SK-N-SH (cell line): ENCODE data around the gene SUPT5H. TPM values are rescaled to one million over a fixed set of nuclear protein-coding genes. Genes with fewer than 3 reads are reported as not detected.

Experiments used
- CTCF ChIA-PET: fragments of 300-600, 350-600 bp; formaldehyde crosslinking; extraction: SDS; loops from one replicate; lab custom pipeline; 2021; lab: Yijun Ruan, JAX
- POLR2A ChIA-PET: fragments of 350-600 bp; sonication (Branson Sonifier 250); formaldehyde crosslinking; extraction: SDS; loops from one replicate; lab custom pipeline; 2020; ENCODE audit warnings: antibody characterized with exemption, inconsistent platforms; lab: Yijun Ruan, JAX
- DNase-seq: peaks from one replicate; pipeline ENCODE4 v3.0.0; 2012
- H2AFZ ChIP-seq: fragments of 200-600 bp; sonication (generic); 2 replicates; pipeline ENCODE4 v1.8.1; 2016; ENCODE audit warnings: antibody characterized with exemption, mild to moderate bottlenecking, low read depth
- H3F3A ChIP-seq: fragments of 200-600 bp; sonication (generic); replicated peaks from 2 replicates; pipeline ENCODE3; 2016; ENCODE audit warnings: antibody characterized with exemption, mild to moderate bottlenecking; ENCODE audit not compliant: insufficient read depth
- H3K27ac ChIP-seq, 2 experiments: fragments of 200-500 bp in 1 of 2; fragments of 200-600 bp in 1 of 2; sonication (Bioruptor generic) in 1 of 2; sonication (generic), shearing (Covaris generic) in 1 of 2; 2 replicates each; pipeline versions ENCODE4 v1.5.1 to v1.6.1; 2014 to 2016; ENCODE audit warnings: low read depth in 2 of 2, inconsistent platforms in 1 of 2, low read length in 1 of 2, mild to moderate bottlenecking in 1 of 2, mixed read lengths in 1 of 2
- H3K27me3 ChIP-seq: fragments of 200-600 bp; sonication (generic), shearing (Covaris generic); 2 replicates; pipeline ENCODE4 v1.6.1; 2016; ENCODE audit warnings: mixed run types; ENCODE audit not compliant: insufficient read depth
- H3K36me3 ChIP-seq, 2 experiments: fragments of 200-500 bp in 1 of 2; fragments of 200-600 bp in 1 of 2; sonication (Bioruptor generic) in 1 of 2; sonication (generic) in 1 of 2; replicated peaks in 1 of 2; 2 replicates each; pipeline versions ENCODE3 to v1.5.1; 2014 to 2016; ENCODE audit warnings: low read length in 1 of 2, mild to moderate bottlenecking in 1 of 2; ENCODE audit not compliant: insufficient read depth in 2 of 2, control insufficient read depth in 1 of 2
- H3K4me1 ChIP-seq, 2 experiments: fragments of 200-500 bp in 1 of 2; fragments of 200-600 bp in 1 of 2; sonication (Bioruptor generic) in 1 of 2; sonication (generic), shearing (Covaris generic) in 1 of 2; 2 replicates each; pipeline versions ENCODE4 v1.5.1 to v1.6.1; 2014 to 2016; ENCODE audit warnings: low read depth in 1 of 2, low read length in 1 of 2, mixed run types in 1 of 2; ENCODE audit not compliant: insufficient read depth in 2 of 2, control insufficient read depth in 1 of 2
- H3K4me2 ChIP-seq: fragments of 200-600 bp; sonication (generic), shearing (Covaris generic); 2 replicates; pipeline ENCODE4 v1.6.1; 2017; ENCODE audit warnings: mixed run types
- H3K4me3 ChIP-seq, 2 experiments: fragments of 200-500 bp in 1 of 2; fragments of 200-600 bp in 1 of 2; sonication (Bioruptor generic) in 1 of 2; sonication (generic), shearing (Covaris generic) in 1 of 2; 2 replicates each; pipeline versions ENCODE4 v1.5.1 to v1.8.1; 2014 to 2016; ENCODE audit warnings: low read depth in 2 of 2, inconsistent platforms in 1 of 2, low read length in 1 of 2, mild to moderate bottlenecking in 1 of 2, mixed read lengths in 1 of 2, moderate library complexity in 1 of 2
- H3K79me2 ChIP-seq: fragments of 200-600 bp; sonication (generic); 2 replicates; pipeline ENCODE4 v1.8.1; 2017; ENCODE audit warnings: mild to moderate bottlenecking; ENCODE audit not compliant: insufficient read depth
- H3K9ac ChIP-seq: fragments of 200-600 bp; sonication (generic); 2 replicates; pipeline ENCODE4 v1.6.1; 2017; ENCODE audit warnings: mixed run types
- H3K9me2 ChIP-seq: fragments of 200-600 bp; sonication (generic); 2 replicates; pipeline ENCODE4 v1.6.1; 2017; ENCODE audit warnings: mixed run types
- H3K9me3 ChIP-seq: fragments of 200-600 bp; sonication (generic); 2 replicates; pipeline ENCODE4 v1.6.1; 2017; ENCODE audit warnings: mixed run types, mild to moderate bottlenecking, moderate library complexity
- H4K20me1 ChIP-seq: fragments of 200-600 bp; sonication (generic); 2 replicates; pipeline ENCODE4 v1.6.1; 2017; ENCODE audit warnings: mild to moderate bottlenecking, mixed run types; ENCODE audit not compliant: insufficient read depth
- EP300 ChIP-seq, 2 experiments: IDR thresholded peaks; 2 replicates each; pipeline versions ENCODE4 v1.4.0 to v1.6.1; 2012; ENCODE audit warnings: borderline replicate concordance in 1 of 2, low read depth in 1 of 2, low read length in 1 of 2
- FOSL2 ChIP-seq: IDR thresholded peaks from 2 replicates; pipeline ENCODE4 v1.4.0; 2012; ENCODE audit warnings: low read depth, mild to moderate bottlenecking, moderate library complexity, borderline replicate concordance
- GABPA ChIP-seq: IDR thresholded peaks from 2 replicates; pipeline ENCODE4 v1.4.0; 2012; ENCODE audit warnings: low read depth, mild to moderate bottlenecking
- GATA2 ChIP-seq: sonication (generic); formaldehyde crosslinking; IDR thresholded peaks from 2 replicates; pipeline ENCODE4 v1.5.0; 2020; ENCODE audit warnings: mild to moderate bottlenecking, missing genetic modification reagents
- MEF2A ChIP-seq: IDR thresholded peaks from 2 replicates; pipeline ENCODE4 v1.4.0; 2012; ENCODE audit warnings: low read depth, borderline replicate concordance
- MXI1 ChIP-seq: IDR thresholded peaks from 2 replicates; pipeline ENCODE4 v1.6.1; 2012; ENCODE audit warnings: mild to moderate bottlenecking, low read depth, low read length, improper control_type of control experiment
- NFIC ChIP-seq: IDR thresholded peaks from 2 replicates; pipeline ENCODE4 v1.4.0; 2012; ENCODE audit warnings: borderline replicate concordance
- POLR2AphosphoS5 ChIP-seq: IDR thresholded peaks from 2 replicates; pipeline ENCODE4 v1.6.1; 2012; ENCODE audit warnings: low read depth, low read length
- RFX5 ChIP-seq: IDR thresholded peaks from 2 replicates; pipeline ENCODE4 v1.6.1; 2012; ENCODE audit warnings: mild to moderate bottlenecking, improper control_type of control experiment, low read length
- TAF1 ChIP-seq: IDR thresholded peaks from 2 replicates; pipeline ENCODE4 v1.6.1; 2012; ENCODE audit warnings: low read depth, mild to moderate bottlenecking, low read length, moderate library complexity, borderline replicate concordance
- TCF12 ChIP-seq: IDR thresholded peaks from 2 replicates; pipeline ENCODE4 v1.4.0; 2012
- TEAD4 ChIP-seq: IDR thresholded peaks from 2 replicates; pipeline ENCODE4 v1.4.0; 2012; ENCODE audit warnings: mild to moderate bottlenecking, borderline replicate concordance; ENCODE audit not compliant: insufficient read depth
- WGBS: methylation state at CpG from one replicate; pipeline ENCODE4 v1.1.6; 2017; ENCODE audit warnings: low lambda C conversion rate; 5-methylcytosine and 5-hydroxymethylcytosine counted together
- polyA plus RNA-seq, 3 experiments: library from polyadenylated mRNA; depleted of rRNA; stranded (reverse); fragments of >200 nt; gene quantifications; 2 replicates each; pipeline ENCODE4 v1.2.3, GENCODE V29; 2012
- TF ChIP-seq, protein P1 (sequence below): fragments of 150-350 bp; IDR thresholded peaks from 2 replicates; pipeline ENCODE4 v1.6.1; 2017; ENCODE audit warnings: antibody characterized with exemption, low read length, low read depth, borderline replicate concordance
- TF ChIP-seq, protein P2 (sequence below): IDR thresholded peaks from 2 replicates; pipeline ENCODE4; 2012
- TF ChIP-seq, protein P3 (sequence below): fragments of 150-350 bp; IDR thresholded peaks from 2 replicates; pipeline ENCODE4 v1.6.1; 2016; ENCODE audit warnings: mild to moderate bottlenecking, low read depth, low read length
- TF ChIP-seq, protein P4 (sequence below): IDR thresholded peaks from 2 replicates; pipeline ENCODE4 v1.4.0; 2012; ENCODE audit warnings: low read depth, borderline replicate concordance

The SUPT5H gene
- polyA plus RNA-seq, 1 of the 3 experiments (the other 2 are of a cell fraction) = 137 TPM

DNA sequence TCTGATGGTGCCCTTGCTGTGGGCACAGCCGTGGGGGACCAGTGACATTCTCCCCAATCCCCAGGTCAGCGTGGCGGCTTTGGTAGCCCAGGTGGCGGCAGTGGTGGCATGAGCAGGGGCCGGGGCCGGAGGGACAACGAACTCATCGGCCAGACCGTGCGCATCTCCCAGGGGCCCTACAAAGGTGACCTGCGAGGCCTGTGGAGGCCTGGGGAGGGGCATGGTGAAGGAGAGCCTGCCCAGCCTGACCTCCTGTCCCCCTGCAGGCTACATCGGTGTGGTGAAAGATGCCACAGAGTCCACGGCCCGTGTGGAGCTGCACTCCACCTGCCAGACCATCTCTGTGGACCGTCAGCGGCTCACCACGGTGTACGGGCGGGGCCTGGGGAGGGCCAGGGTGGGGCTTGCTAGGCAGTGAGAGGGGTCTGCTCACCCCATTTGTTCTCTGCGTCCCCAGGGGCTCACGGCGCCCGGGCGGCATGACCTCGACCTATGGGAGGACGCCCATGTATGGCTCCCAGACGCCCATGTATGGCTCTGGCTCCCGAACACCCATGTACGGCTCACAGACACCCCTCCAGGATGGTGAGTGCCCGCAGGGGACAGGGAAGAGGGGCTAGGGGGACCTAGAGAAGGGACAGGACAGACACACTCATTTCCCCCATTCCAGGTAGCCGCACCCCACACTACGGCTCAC lies 27.5 kb downstream of the SUPT5H start:
- POLR2A ChIA-PET = no interaction called here
- WGBS = 94% methylated on average over 13 of the region's 32 CpGs
- DNase-seq = no peak
- Histone ChIP-seq H4K20me1 (no peaks in the 10 kb centered on the region), H3K4me3 (no peak overlapping the region), H2AFZ (no peak overlapping the region), H3K9me2 (no peaks in the 10 kb centered on the region), H3K36me3 (peaks cover 13 to 72% of the 10 kb centered on the region in 2 experiments), H3F3A (peaks cover 7% of the 10 kb centered on the region), H3K9me3 (no peaks in the 10 kb centered on the region), H3K27ac (no peak overlapping the region), H3K27me3 (no peaks in the 10 kb centered on the region), H3K4me1 (no peaks in the 10 kb centered on the region), H3K9ac (no peak overlapping the region), H3K79me2 (no peaks in the 10 kb centered on the region), H3K4me2 (no peak overlapping the region)
- no peak for TF ChIP-seq MEF2A
- TF ChIP-seq GABPA = no peak
- no peak for TF ChIP-seq TEAD4
- TF ChIP-seq POLR2AphosphoS5 = no peak
- TF ChIP-seq, protein P1, sequence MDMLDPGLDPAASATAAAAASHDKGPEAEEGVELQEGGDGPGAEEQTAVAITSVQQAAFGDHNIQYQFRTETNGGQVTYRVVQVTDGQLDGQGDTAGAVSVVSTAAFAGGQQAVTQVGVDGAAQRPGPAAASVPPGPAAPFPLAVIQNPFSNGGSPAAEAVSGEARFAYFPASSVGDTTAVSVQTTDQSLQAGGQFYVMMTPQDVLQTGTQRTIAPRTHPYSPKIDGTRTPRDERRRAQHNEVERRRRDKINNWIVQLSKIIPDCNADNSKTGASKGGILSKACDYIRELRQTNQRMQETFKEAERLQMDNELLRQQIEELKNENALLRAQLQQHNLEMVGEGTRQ = no peak
- no peak for TF ChIP-seq TAF1
- TF ChIP-seq EP300 (IDR thresholded peaks at IDR 0.05; ENCODE audit: borderline replicate concordance in 1 of 2, low read depth in 1 of 2, low read length in 1 of 2) = no peak
- TF ChIP-seq, protein P2, sequence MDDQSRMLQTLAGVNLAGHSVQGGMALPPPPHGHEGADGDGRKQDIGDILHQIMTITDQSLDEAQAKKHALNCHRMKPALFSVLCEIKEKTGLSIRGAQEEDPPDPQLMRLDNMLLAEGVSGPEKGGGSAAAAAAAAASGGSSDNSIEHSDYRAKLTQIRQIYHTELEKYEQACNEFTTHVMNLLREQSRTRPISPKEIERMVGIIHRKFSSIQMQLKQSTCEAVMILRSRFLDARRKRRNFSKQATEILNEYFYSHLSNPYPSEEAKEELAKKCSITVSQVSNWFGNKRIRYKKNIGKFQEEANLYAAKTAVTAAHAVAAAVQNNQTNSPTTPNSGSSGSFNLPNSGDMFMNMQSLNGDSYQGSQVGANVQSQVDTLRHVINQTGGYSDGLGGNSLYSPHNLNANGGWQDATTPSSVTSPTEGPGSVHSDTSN = no peak
- TF ChIP-seq GATA2 (CRISPR knock-in tag) = no peak
- TF ChIP-seq TCF12 = no peak
- TF ChIP-seq FOSL2 = no peak
- TF ChIP-seq, protein P3, sequence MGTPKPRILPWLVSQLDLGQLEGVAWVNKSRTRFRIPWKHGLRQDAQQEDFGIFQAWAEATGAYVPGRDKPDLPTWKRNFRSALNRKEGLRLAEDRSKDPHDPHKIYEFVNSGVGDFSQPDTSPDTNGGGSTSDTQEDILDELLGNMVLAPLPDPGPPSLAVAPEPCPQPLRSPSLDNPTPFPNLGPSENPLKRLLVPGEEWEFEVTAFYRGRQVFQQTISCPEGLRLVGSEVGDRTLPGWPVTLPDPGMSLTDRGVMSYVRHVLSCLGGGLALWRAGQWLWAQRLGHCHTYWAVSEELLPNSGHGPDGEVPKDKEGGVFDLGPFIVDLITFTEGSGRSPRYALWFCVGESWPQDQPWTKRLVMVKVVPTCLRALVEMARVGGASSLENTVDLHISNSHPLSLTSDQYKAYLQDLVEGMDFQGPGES = no peak
- no peak for TF ChIP-seq MXI1
- TF ChIP-seq RFX5 = no peak
- TF ChIP-seq NFIC = no peak
- TF ChIP-seq, protein P4, sequence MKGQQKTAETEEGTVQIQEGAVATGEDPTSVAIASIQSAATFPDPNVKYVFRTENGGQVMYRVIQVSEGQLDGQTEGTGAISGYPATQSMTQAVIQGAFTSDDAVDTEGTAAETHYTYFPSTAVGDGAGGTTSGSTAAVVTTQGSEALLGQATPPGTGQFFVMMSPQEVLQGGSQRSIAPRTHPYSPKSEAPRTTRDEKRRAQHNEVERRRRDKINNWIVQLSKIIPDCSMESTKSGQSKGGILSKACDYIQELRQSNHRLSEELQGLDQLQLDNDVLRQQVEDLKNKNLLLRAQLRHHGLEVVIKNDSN = no peak
- CTCF ChIA-PET = interaction anchor here (1.2 to 3.1 kb wide), 7 partner anchors 10 to 58 kb away, joined by 5 to 17 read pairs (median 9); partner anchors contain the start of gene SELENOV
